Hair follicular keratinocyte (primary cell): ENCODE data around the gene CCDC121. TPM values are rescaled to one million over a fixed set of nuclear protein-coding genes. Genes with fewer than 3 reads are reported as not detected.

Source experiments
- total RNA-seq: library from RNA; depleted of rRNA; stranded (reverse); fragments of >200 nt; gene quantifications from 2 replicates; pipeline ENCODE4 v1.2.3, GENCODE V29; 2015

The CCDC121 gene
- 0.84 and 1.0 TPM in 2 replicates for total RNA-seq

DNA sequence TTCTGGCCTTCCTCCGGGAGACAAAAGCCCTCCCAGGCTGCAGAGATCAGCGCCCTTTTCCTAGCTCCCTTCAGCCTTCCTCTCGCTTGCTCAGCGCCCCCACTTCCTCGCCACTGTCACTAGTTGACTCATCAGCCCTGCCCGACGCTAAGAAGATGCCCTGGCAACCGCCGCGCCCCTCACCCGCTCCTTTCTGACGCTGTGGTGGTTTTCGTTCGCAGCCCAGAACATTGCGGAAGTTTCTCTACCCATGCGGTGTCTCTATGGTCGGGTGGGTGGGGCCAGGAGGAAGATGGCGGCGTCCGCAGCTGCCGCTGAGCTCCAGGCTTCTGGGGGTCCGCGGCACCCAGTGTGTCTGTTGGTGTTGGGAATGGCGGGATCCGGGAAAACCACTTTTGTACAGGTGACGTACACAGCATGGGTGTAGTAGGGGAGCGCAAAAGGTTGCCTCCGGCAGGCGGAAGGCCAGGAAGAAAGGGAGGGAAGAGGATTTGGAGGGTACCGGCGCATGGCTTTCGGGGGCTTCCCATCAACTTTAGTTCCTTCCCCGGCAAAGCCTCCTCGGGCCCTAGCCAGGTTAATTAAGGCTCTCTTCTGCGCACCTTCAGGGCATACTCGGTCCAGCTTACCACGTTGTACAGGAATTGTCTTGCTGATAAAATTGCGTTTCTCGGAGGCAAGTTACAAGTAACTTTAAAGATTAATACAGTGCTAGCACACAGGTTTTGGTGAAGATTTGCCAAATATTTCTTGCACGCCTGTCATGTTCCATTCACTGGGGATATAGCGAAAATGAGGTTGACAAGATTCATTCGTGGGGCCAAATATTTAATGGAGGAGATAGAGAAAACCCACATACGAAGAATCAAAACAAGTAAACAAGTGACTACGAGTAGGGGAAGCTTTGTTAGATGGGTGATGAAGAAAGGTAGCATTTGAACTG lies at the start of gene CCDC121, which contains the start of gene GPN1:
Gene CCDC121 (minus strand): TSS at position 246 of the 943 bp plus-strand sequence. CDS start 1,213 bp downstream, outside the sequence.
Gene GPN1 (plus strand): TSS at position 284 of the 943 bp plus-strand sequence. CDS start 9 bp downstream, at position 293.

DNA sequence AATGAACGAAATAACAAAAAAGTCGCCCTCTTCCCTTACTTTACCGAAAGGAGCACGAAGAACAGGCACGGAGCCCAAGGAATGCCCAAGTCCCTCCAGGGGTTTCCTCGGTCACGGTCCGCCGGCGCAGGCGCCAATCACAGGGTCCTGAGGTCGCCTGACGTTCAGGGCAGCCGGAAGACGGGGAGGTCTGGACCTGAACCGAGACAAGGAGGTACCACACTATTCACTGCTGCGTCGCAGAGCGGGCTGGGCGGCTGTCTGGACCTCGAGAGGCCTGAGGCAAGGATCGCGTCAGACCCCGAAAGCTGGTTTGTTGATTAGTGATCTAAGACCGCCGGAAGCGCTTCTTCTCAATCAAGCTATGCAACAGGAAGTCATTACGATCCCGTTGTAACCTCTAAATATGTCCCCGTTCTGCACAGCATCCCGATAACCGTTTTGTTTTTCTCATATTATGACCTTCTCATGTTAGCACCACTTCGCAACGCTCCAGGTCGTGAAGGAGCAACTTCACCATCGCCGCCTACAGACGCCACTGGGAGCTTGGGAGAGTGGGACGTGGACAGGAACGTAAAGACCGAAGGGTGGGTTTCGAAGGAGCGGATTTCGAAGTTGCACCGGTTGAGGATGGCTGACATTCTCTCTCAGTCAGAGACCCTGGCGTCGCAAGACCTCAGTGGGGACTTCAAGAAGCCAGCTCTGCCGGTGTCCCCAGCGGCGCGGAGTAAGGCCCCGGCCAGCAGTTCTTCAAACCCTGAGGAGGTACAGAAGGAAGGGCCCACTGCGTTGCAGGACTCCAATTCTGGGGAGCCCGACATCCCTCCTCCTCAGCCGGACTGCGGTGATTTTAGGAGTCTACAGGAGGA lies 34.7 kb upstream of the CCDC121 start, which contains the start of the genes SLC4A1AP and SUPT7L:
Gene SLC4A1AP (plus strand): TSS at position 605 of the 869 bp plus-strand sequence. CDS start 26 bp downstream, at position 631.
Gene SUPT7L (minus strand): TSS at position 330 of the 869 bp plus-strand sequence. CDS start 1,422 bp downstream, outside the sequence.

DNA sequence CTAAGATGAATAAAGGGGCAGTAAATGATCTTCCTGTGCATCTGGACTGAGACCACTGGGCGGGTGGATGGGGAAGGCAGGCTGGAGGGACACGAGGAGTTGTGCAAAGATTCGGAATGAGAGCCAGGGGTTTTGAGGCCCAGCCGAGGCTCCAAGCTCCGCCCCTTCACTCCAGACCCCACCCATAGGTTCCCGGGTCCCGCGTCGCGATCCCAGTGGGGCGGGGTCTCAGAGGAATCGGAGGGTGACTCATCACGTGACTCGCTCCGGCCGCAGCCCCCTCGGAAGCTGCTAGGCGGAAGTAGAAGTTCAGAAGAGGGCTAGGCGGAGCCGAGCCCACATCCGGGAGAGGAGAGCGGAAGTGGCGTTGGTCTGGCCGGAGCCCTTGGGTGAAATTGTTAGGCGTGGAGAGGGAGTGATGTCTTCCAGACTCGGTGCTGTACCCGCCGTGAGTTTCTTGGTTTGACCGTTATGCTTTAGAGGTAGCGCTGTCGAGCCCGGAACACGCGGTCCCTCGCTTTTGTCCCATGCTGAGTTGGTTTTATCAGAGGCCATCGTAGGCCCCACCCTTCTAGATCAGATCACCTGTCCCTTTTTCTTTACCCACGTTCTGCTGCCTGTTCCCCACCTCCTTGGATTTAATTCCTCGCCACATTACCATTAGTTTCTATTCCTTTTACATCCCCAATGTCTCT lies 46.0 kb downstream of the CCDC121 start, which contains the start of gene ZNF512:
Gene ZNF512 (plus strand): TSS at position 348 of the 695 bp plus-strand sequence. CDS start 71 bp downstream, at position 419.

Other genes starting within 250 kb of the CCDC121 start
- gene ZNF513, start 248.3 kb downstream of the CCDC121 start, total RNA-seq = 9.4 and 15.5 TPM in 2 replicates
- 100 and 162 TPM in 2 replicates for gene PPM1G, start 219.4 kb downstream of the CCDC121 start, total RNA-seq
- 63.0 and 80.8 TPM in 2 replicates for gene NRBP1, start 200.4 kb downstream of the CCDC121 start, total RNA-seq
- 29.4 and 52.9 TPM in 2 replicates for gene KRTCAP3, start 186.6 kb downstream of the CCDC121 start, total RNA-seq
- 6.1 and 6.4 TPM in 2 replicates for gene IFT172, start 139.3 kb downstream of the CCDC121 start, total RNA-seq
- gene FNDC4, start 133.8 kb downstream of the CCDC121 start, total RNA-seq = 11.5 and 20.4 TPM in 2 replicates
- gene GCKR, start 132.2 kb downstream of the CCDC121 start, total RNA-seq = not detected in 2 replicates
- 11.6 and 30.7 TPM in 2 replicates for gene ZNF512, start 46.0 kb downstream of the CCDC121 start, total RNA-seq
- gene GPN1, start within 50 bp of the CCDC121 start, total RNA-seq = 56.7 and 56.8 TPM in 2 replicates
- gene SUPT7L, start 34.6 kb upstream of the CCDC121 start, total RNA-seq = 18.2 and 18.7 TPM in 2 replicates
- 15.6 and 25.1 TPM in 2 replicates for gene SLC4A1AP, start 34.9 kb upstream of the CCDC121 start, total RNA-seq
- 99.6 and 108 TPM in 2 replicates for gene MRPL33, start 142.7 kb upstream of the CCDC121 start, total RNA-seq